ENCODE data around the gene PTPRN2.
"Not testable (repeated sequence)": the region's sequence is repeated elsewhere in the genome, so short reads cannot be mapped to it uniquely, and the experiment has no call there.

PTPRN2 gene

GRCh38 chr7:158376146-158376838 is 211.3 kb downstream of the PTPRN2 start:
- DNase-seq: not testable (repeated sequence)

DNA sequence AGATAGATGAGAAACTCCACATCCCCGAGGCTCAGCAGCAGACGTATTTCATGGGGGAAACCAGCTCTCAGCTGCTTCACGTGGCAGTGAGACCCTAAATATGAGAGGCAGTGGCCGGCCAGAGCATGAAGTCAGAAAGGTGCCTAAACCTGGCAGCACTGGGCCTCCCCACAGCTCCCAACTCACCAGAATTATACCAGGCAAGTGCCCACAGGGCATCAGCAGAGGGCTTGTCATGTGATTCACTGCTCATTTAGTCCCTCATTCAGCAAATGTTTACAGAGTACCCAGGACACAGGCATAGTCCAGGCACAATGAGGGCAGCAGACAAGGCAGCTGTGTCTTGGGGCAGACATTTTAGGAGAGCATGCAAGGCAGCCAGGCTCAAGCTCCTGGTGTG is 212.6 kb downstream of the PTPRN2 start:
- peak; percentile 40 for DNase-seq

GRCh38 chr7:158374586-158374985 is 213.0 kb downstream of the PTPRN2 start:
- no peak for DNase-seq

DNA sequence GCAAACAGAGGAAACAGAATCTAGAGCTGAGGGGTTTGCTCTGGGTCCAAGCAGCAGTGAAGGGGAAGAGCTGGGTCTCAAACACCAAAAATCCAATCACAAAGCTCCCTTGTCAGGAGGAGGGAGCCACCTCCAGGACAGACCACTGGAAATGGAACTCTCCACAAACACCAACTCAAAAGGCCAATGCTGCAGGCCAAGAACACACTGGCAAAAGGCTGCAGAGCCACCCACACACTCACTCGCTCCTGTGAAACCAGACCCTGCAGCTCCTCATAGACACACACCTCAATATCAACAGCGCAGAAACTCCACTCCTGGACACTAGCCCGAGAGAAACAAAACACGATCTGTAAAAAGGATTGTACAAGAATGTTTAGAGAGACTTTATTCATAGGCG is 213.5 kb downstream of the PTPRN2 start:
- DNase-seq: no peak

- no peak for DNase-seq
Measured at GRCh38 chr7:158373476-158374133, 214.0 kb downstream of the PTPRN2 start.

- no peak for DNase-seq
Measured at GRCh38 chr7:158372400-158373342, 215.0 kb downstream of the PTPRN2 start.

DNA sequence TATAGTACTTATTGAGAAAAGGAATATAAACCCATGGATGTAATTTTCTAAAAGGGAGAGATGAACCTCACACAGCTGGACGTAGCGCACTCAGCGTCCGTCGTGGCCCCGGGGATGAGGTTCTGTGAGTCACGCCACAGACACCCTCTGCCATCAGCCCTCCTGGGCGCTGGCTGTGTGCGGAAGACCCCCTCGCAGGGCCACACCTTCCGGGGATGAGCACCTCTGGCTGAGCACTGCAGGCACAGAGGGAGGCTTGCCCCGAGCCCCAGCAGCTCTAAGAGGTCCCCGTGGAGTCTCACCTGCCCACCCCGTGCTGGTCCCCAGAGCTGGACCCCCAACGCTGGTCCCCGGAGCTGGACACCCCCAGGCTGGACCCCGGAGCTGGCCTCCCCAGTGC is 215.8 kb downstream of the PTPRN2 start:
- no peak for DNase-seq

- no peak for DNase-seq
Measured at GRCh38 chr7:158369866-158370265, 217.8 kb downstream of the PTPRN2 start.

- no peak for DNase-seq
Measured at GRCh38 chr7:158369290-158369689, 218.3 kb downstream of the PTPRN2 start.

DNA sequence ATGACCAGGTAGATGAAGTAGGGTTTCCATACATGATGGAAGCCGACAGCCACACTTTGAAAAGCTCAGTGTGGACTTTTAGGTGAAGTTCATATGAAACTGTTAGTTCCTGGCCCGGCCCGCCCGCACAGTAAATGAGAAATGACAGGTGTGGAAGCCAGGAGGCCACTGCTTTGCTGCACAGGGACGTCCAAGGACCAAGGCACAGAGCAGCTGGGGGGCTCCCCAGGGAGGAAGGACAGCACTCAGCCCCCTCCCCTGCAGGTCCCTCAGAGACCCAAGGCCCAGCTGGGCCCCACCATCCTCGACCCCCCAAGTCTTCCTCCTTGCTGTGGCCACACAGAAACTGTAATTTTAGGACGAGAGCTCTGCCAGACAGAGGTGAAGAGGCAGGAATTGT is 219.2 kb downstream of the PTPRN2 start:
- DNase-seq: no peak

DNA sequence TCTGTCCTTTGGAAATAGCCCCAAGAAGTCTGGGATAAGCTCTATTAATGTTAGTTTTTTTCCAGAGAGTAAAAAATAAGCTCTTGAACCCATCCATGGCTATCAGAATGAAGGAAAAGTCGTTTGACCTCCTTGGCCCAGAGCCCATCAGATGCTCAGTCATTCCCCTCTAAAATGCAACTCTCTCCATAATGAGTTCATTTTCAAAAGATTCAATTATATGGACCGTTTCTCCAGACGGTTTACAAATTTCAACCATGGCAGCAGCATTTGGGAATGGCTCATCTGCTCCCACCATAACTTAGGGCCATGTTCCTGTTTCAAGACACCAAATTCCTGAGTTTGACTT is 220.0 kb downstream of the PTPRN2 start:
- no peak for DNase-seq

GRCh38 chr7:158366916-158367633 is 220.5 kb downstream of the PTPRN2 start:
- no peak for DNase-seq

DNA sequence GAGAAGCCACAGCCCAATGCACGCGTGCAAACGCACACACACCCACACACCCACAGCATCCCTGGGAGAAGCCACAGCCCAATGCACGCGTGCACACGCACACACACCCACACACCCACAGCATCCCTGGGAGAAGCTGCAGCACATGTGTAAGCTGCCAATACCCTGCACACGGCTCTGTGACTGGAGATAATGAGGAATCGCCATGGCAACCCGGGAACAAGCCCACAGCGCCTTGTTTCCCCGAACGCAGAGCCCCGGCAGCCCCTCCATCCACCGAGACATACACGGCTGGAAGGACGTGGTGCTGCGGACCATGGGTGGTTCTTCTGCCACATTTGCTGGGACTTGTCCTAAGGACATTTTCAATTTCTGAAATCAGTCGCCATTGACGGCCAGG is 221.3 kb downstream of the PTPRN2 start:
- DNase-seq: no peak

- DNase-seq: no peak
Measured at GRCh38 chr7:158365267-158365666, 222.4 kb downstream of the PTPRN2 start.

DNA sequence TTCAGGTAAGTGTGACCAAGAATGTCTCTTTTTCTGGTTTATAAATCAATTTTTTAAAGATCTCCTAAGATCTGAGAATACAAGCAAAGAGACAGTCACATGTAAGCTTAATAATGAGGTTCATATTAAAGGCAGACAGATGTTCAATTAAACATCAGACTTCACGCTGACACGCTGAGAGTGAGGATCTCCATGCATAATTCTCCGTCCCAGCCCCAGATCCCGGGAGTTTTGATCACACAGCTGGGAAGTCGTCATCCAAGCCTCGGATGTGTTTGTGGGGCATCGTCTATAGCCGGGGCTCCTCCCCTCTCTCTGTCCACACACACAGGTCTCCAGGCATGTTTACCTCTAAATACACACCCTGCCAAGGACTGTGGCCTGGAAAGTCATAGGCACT is 223.2 kb downstream of the PTPRN2 start:
- DNase-seq: no peak

GRCh38 chr7:158362912-158363905 is 224.4 kb downstream of the PTPRN2 start:
- no peak for DNase-seq

DNA sequence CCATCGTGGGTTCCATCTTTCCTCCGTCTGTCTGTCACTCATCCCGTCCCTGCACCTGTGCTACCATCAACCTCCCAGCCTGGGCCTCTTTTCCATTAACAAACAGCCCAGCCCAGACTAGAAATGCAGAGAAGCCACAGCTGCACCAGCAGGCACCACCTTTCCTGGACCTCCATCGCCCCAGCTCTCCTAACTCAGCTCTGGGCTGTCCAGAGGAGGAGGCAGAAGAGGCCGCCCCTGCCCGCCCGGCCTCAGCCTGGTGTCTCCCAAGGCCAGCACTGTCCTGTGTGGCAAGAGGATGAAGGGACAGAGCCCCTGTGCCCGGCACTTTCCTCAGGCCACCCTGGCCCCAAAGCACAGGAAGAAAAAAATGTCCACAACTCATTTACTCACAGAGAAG is 225.6 kb downstream of the PTPRN2 start:
- DNase-seq: no peak

DNA sequence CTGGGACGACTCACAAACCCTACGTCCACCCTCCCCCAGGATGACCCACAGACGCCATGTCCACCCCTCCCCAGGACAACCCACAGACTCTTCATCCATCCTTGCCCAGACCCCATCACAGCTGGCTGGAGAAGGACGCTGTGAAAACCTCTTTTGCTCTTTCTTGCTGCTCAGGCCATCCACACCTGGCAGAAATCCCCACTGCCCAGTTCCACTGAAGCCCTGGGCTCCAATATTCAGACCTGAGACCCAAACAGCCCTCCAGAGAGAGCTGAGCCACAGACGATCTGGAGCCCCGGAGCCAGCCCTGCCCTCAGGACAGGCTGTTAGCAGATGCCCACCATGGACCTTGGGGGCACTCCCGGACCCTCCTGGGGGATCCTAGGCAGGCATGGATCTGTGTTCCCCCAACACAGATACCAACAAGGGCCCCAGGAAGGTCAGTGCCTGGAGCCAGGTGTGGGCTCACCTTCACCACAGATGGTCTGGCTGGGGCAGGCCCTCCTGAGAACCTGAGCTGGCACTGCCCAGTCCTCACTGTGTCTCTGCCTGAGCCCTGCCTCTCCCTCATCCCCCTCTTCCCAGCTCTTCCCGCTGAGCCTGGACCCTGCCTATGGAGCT is 226.2 kb downstream of the PTPRN2 start:
- DNase-seq: no peak

GRCh38 chr7:158358926-158359645 is 228.5 kb downstream of the PTPRN2 start:
- DNase-seq: no peak
